GM12872 (cell line): ENCODE results near the gene CLSTN3.

Experiments
- CTCF ChIP-seq: IDR thresholded peaks from 3 replicates; pipeline ENCODE4 v1.5.1; 2011; ENCODE audit warnings: low read depth, mild to moderate bottlenecking, low read length, moderate library complexity; ENCODE audit not compliant: insufficient read depth

Gene CLSTN3

GRCh38 chr12:7206691-7207090, 76.5 kb downstream of the CLSTN3 start:
- no peak for TF ChIP-seq CTCF

GRCh38 chr12:7207866-7208625, 77.9 kb downstream of the CLSTN3 start:
- no peak for TF ChIP-seq CTCF
